Measurements from ENCODE around the gene CPEB2. TPM values are rescaled to one million over a fixed set of nuclear protein-coding genes. Genes with fewer than 3 reads are reported as not detected.
A peak's percentile ranks its signal among the peaks of the same experiment; 100 is the strongest.

CPEB2 gene
- total RNA-seq, 6 experiments from 2014 or later = 9.1 to 16.3 (median 12.9) TPM

DNA sequence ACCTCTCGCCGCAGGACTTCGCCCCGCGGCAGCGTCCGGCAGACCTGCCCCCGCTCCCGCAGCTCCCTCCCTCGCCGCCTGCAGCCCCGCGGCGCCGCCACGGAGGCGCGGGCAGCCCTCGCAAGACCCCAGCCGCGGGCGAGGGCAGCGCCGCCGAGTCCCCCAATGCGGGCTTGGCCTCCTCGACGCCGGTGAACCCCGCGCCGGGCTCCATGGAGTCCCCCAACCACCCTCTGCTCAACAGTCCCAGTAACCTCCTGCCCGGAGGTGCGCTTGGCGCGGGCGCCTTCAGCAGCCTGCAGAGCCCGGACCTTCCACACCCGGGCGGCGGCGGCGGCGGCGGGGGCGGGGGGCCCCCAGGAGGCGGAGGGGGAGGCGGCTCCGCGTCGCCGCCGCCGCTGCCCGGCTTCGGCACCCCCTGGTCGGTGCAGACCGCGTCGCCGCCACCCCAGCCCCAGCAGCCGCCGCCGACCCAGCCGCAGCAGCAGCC is 1.2 kb downstream of the CPEB2 start:
- H3K27ac ChIP-seq = peak overlapping the region; percentile 100
- WGBS (ENCODE audit: insufficient coverage, low coverage, low lambda C conversion rate, missing lambda C conversion rate) = no CpG with 5 or more reads among the region's 65 CpGs
- TF ChIP-seq, protein P1, sequence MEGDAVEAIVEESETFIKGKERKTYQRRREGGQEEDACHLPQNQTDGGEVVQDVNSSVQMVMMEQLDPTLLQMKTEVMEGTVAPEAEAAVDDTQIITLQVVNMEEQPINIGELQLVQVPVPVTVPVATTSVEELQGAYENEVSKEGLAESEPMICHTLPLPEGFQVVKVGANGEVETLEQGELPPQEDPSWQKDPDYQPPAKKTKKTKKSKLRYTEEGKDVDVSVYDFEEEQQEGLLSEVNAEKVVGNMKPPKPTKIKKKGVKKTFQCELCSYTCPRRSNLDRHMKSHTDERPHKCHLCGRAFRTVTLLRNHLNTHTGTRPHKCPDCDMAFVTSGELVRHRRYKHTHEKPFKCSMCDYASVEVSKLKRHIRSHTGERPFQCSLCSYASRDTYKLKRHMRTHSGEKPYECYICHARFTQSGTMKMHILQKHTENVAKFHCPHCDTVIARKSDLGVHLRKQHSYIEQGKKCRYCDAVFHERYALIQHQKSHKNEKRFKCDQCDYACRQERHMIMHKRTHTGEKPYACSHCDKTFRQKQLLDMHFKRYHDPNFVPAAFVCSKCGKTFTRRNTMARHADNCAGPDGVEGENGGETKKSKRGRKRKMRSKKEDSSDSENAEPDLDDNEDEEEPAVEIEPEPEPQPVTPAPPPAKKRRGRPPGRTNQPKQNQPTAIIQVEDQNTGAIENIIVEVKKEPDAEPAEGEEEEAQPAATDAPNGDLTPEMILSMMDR (IDR thresholded peaks at IDR 0.05) = no peak
- no peak for TF ChIP-seq POLR2A (IDR thresholded peaks at IDR 0.05)
- ATAC-seq (peak in 1 of 4 donors; percentile 2), DNase-seq (peak; percentile 62 to 77 (median 69))
- peak overlapping the region; percentile 80 to 87 (median 86) for H3K4me3 ChIP-seq
- no peaks in the 10 kb centered on the region for H3K27me3 ChIP-seq
- H3K9me3 ChIP-seq = no peaks in the 10 kb centered on the region
- peaks cover 0 to 13% (median 6%) of the 10 kb centered on the region in 4 donors for H3K36me3 ChIP-seq
- intact Hi-C loops (cut with DNase I) = no loop called here
- H3K4me1 ChIP-seq = peaks cover 0 to 20% (median 3%) of the 10 kb centered on the region in 4 donors

- intact Hi-C loops (cut with DNase I) = no loop called here
- peaks cover 0 to 19% (median 7%) of the 10 kb centered on the region in 4 donors for H3K36me3 ChIP-seq
- TF ChIP-seq, protein P1 (IDR thresholded peaks at IDR 0.05) = no peak
- no peak for TF ChIP-seq POLR2A (IDR thresholded peaks at IDR 0.05)
- 0% methylated on average over 9 of the region's 109 CpGs for WGBS (ENCODE audit: insufficient coverage, low coverage, low lambda C conversion rate, missing lambda C conversion rate)
- H3K27ac ChIP-seq = peak overlapping the region; percentile 100
- peak overlapping the region; percentile 77 to 87 (median 86) for H3K4me3 ChIP-seq
- no peaks in the 10 kb centered on the region for H3K9me3 ChIP-seq
- peak in 1 of 4 donors; percentile 2 for ATAC-seq
- no peaks in the 10 kb centered on the region for H3K27me3 ChIP-seq
- H3K4me1 ChIP-seq = peaks cover 0 to 20% (median 3%) of the 10 kb centered on the region in 4 donors
- peak; percentile 58 to 73 (median 67) for DNase-seq
These were observed 1.8 kb downstream of the CPEB2 start for GRCh38 chr4:15003891-15004738.

DNA sequence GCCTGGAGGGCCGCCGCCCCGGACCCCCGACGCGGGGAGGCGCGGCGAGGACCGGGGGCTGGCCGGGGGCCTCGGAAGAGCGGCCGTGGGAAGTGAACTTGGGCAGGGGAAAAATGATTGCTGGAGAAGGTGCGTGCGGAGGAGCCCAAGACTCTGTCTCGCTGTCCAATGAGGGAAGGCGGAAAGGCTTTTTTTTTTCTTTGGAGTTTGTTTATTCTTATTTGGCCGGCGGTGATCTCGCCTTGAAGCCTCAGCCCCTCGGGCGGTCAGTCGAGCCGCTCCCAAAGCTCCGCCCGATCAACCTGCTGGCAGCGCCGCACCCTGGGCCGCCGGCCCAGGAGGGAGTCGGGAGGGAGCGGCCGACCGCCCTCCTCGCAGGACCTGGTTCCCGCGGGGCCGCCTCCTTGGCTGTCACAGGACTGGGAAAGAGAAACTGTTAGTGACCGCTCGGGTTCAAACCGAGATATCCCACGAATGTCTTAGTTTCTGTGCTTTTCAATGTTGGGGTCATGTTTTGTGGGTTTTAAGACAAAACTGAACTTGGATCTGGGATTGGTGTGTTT is 2.5 kb downstream of the CPEB2 start:
- peak; percentile 91 to 96 (median 94) for DNase-seq
- TF ChIP-seq, protein P1 (IDR thresholded peaks at IDR 0.05) = no peak
- peak; percentile 67 for TF ChIP-seq POLR2A (IDR thresholded peaks at IDR 0.05)
- Histone ChIP-seq H3K4me3 (peak overlapping the region; percentile 77 to 87 (median 86)), H3K27me3 (no peaks in the 10 kb centered on the region), H3K4me1 (peaks cover 0 to 20% (median 3%) of the 10 kb centered on the region in 4 donors), H3K9me3 (no peaks in the 10 kb centered on the region), H3K27ac (peak overlapping the region; percentile 100), H3K36me3 (peaks cover 0 to 20% (median 7%) of the 10 kb centered on the region in 4 donors)
- peak; percentile 43 to 64 (median 48) for ATAC-seq
- intact Hi-C loops (cut with DNase I) = no loop called here
- under 1% methylated on average over 38 of the region's 43 CpGs for WGBS (ENCODE audit: insufficient coverage, low coverage, low lambda C conversion rate, missing lambda C conversion rate)

DNA sequence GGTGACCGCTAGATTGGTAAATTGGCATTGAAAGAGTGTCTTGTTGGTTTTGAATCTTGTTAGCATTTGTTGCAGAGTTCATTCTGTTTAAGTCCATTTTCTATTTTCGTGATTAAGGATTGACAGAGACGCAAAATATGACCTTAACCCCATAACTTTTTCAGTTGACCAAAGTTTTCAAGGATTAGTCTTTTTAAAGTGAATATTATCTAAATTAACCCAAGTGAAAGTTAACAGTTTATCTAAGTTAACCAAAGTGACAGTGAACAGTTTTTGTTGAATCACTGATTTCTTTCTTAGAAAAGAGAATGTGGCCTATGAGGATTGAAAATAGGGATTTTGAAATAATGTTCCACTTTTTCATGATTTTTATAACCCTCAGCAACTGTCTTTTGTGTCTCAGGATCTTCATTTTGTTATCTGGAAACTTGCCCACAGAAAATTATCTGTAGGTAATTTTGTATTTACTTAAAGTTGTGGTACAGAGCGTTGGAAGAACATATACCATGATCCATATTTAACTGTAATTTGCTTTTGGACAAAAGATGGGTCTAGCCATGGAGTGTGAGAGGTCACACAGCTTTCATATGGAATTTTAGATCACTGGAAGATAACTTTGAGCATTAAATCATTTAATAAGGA is 3.3 kb downstream of the CPEB2 start:
- ATAC-seq = no peak
- intact Hi-C loops (cut with DNase I) = no loop called here
- TF ChIP-seq, protein P1 (IDR thresholded peaks at IDR 0.05) = no peak
- no peak for TF ChIP-seq POLR2A (IDR thresholded peaks at IDR 0.05)
- 7% methylated on average over 4 of the region's 4 CpGs for WGBS (ENCODE audit: insufficient coverage, low coverage, low lambda C conversion rate, missing lambda C conversion rate)
- no peaks in the 10 kb centered on the region for H3K27me3 ChIP-seq
- DNase-seq = no peak
- H3K27ac ChIP-seq = peak overlapping the region; percentile 100
- H3K4me1 ChIP-seq = peaks cover 0 to 20% (median 3%) of the 10 kb centered on the region in 4 donors
- H3K4me3 ChIP-seq = peak overlapping the region; percentile 77 to 87 (median 86)
- no peaks in the 10 kb centered on the region for H3K9me3 ChIP-seq
- H3K36me3 ChIP-seq = peaks cover 0 to 24% (median 7%) of the 10 kb centered on the region in 4 donors
